GM18907 (cell line): ENCODE data around the gene SMTN.
"Not testable (repeated sequence)": the region's sequence is repeated elsewhere in the genome, so short reads cannot be mapped to it uniquely, and the experiment has no call there.

Source experiments
- ATAC-seq: cut with Tn5 transposase; IDR thresholded peaks from one replicate; pipeline ENCODE4 v1.9.1; 2021; ENCODE audit warnings: mild to moderate bottlenecking, moderate library complexity; ENCODE audit not compliant: unreplicated experiment

SMTN gene

DNA sequence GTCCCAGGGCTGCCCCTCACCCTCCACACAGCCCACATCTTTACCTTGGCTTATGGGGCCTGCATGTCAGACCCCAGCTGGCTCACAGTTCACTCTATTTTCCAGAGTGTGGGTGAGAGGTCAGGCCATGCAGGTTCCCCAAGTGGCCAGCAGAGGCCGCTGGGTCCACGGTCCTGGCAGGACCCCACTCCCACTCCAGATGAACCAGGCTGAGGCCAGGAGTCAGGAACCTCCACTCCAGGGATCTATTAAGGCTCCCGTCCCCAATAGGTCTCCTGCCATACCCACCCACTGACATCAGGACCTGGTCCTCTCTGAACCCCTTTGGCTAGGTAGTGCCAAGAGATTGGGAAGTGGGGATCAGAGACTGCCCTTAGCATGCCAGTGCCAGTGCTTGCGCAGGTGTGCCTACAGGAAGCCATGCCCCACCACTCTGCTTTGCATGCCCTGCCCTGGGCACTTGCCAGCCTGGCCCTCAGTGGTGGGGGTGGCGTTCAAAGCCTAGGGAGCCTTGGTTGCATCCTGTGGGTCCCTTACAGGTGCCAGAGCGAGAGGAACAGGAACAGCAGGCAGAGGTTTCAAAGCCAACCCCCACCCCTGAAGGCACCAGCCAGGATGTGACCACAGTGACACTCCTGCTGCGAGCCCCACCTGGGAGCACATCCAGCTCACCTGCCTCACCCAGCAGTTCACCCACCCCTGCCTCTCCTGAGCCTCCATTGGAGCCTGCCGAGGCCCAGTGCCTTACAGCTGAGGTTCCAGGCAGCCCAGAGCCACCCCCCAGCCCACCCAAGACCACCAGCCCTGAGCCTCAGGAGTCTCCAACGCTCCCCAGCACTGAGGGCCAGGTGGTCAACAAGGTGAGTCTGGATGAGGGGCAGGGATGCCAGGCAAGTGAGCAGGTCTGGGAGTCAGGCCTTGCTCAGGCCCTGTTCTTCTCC lies 8.3 kb downstream of the SMTN start:
- no peak for ATAC-seq

DNA sequence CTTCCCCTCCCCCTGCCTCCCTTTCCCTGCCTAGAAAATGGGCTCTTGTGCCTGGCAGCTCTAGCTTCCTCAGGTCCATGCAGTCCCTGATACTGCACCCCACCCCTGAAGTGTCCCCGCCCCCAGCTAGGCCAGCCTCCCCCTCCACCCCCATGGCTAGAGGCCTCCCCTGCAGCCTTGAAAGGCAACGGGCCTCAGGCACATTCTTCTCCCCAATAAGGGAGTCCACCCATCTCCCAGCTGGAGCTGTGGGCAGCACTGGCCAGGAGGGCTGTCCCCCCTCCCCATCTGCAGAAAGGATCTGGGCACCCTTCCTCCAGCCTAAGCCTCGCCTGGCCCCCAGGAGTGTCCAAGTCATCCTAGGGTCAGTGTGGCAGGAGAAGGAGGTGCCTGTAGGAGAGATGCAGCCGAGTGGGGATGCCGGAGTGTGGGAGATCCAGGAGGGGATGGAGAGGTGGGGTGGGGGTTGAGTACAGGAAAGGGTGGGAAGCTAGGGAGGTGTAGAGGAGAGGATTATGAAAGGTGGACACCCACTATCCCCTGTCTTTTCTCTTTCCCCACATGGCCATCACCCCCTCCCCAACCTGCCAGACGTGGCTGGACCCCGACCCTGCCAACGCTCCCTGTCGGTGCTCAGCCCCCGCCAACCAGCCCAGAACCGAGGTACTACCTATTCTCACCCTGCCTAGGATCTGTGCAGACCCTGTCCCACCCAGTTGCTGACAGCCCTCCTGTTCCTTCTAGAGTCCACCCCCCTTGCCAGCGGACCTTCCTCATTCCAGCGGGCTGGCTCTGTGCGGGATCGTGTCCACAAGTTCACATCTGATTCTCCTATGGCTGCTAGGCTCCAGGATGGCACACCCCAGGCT lies 9.3 kb downstream of the SMTN start:
- no peak for ATAC-seq

DNA sequence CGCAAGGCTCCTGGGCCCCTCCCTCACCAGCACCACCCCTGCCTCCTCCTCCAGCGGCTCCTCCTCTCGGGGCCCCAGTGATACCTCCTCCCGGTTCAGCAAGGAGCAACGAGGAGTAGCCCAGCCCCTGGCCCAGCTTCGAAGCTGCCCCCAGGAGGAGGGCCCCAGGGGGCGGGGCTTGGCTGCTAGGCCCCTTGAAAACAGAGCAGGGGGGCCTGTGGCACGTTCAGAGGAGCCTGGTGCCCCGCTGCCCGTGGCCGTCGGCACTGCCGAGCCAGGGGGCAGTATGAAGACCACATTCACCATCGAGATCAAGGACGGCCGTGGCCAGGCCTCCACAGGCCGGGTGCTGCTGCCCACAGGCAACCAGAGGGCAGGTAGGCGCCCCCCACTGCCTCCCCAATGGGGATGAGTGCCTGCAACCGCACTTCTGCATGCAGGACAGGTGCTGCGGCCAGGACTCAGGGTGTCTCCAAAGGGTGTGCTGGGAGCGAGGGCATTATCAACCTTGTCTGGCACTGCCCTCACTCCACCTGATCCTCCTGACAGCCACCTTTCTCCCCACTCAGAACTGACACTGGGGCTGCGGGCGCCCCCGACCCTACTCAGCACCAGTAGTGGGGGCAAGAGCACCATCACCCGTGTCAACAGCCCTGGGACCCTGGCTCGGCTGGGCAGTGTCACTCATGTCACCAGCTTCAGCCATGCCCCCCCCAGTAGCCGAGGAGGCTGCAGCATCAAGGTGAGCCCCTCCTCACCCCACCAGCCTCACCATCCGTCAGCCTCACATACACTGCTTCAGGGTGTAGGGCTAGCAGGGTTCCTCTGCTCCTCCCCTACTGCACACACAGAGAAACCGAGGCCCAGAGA lies 10.2 kb downstream of the SMTN start:
- ATAC-seq = no peak

DNA sequence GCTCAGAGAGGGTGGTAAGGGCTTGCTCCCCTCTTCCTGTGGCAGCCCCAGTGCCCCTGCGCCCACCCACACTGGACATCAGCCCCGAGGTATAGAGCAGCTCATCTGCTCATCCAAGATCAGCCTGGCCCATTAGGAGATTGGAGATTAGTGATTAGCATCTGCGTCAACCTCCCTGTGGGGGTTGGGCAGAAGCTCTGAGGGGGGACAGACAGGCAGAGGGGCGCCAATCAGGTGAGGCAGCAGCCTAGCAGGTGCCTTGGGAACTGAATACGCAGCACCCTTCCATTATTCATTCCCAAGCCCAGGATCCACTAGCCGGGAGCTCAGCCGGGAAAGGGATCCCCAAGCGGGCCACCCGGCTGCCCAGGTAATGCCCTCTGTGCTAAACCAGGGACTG lies 11.0 kb downstream of the SMTN start:
- no peak for ATAC-seq

DNA sequence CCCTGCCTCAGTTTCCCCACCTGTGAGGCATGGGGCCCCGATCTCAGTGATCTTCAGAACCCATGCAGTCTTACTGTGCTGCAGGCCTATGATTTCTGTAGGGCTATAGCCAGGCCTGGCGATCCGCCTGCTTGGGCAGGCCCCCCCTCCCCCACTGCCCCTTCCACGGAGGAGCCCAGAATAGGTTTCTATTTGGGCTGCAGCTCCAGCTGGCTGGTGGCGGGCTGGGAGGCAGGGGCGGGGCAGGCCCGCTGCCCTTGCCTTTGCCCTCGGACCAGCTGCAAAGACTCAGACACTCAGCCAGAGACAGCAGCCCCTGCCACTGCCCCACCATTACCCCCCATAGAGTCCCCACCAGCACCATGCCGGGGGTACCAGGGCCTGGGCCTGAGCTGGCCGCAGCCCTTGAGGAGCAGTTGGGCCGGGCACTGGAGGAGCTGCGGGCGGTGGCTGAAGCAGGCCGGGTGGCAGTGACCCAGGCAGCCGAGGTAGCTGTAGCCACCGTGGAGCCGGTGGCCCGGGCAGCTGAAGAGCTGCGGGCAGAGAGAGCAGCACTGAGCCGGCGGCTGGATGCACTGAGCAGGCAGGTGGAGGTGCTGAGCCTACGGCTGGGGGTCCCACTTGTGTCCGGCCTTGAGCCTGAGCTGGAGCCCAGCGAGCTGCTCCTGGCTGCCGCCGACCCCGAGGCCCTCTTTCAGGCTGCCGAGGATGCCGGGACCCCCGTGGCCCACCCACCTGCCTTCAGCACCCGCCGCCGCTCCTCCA lies 12.2 kb downstream of the SMTN start:
- no peak for ATAC-seq

DNA sequence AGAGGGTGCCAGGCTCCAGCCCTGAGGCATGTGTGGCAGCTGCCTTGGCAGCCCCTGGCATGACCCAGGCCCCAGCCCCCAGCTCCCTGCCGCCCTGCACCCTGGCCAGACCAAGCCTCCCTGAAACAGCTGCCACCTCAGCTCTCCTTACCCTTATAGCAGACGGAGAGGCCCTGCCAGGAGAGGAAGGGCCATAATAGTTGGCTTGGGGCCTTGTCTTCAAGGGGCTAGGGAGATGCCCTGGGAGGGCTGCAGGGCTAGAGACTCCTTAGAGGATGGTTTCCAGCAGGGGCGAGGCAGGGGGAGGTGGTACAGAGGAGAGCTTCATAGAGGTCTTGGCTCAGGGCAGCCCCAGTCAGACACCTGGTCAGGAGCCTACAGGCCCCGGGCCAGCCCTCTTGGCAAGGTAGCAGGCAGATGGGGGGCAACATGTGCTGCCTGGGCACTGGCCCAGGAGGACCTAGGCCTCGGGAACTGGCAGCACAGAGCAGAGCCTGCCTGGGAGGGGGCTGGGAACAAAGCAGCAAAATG lies 13.0 kb downstream of the SMTN start:
- no peak for ATAC-seq

DNA sequence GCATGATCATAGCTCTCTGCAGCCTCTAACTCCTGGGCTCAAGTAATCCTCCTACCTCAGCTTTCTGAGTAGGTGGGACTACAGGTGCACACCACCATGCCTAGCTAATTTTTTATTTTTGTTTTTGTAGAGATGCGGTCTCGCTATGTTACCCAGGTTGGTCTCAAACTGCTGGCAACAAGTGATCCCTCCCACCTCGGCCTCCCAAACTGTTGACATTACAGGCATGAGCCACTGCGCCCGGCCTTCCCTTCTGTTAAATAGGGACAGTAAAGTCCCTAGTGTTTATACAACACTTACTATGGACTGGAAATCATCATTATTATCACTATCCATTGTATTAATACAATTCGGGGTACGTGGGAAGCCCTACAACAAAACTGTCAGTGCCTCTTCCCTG lies 13.6 kb downstream of the SMTN start:
- ATAC-seq = no peak

DNA sequence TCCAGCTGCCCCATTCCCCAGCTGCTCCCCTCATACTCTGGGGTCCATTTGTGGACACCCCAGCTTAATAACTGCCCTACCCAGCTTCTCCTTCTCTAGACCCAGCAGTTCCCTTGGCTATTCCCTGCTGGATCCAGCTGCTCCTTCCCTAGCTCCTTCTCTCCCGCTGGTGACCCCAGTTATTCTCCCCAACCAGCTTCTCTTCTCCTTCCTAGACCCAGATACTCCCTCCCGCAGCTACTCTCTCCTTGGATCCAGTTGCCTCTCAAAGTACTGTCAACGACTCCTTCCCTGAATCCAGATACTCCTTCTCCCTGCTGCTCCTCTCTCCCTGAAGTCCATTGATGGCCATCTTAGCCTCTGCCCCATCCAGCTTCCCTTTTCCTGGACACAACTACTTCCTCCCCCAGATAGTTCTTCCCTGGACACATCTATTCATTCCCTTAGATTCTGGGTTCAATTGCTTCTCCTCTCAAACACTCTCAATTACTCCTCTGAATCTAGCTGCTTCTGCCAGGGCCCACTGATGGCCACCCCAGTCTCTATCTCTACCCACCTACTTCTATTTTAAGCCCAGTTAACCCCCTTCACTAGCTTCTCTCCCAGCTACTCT lies 14.6 kb downstream of the SMTN start:
- no peak for ATAC-seq

DNA sequence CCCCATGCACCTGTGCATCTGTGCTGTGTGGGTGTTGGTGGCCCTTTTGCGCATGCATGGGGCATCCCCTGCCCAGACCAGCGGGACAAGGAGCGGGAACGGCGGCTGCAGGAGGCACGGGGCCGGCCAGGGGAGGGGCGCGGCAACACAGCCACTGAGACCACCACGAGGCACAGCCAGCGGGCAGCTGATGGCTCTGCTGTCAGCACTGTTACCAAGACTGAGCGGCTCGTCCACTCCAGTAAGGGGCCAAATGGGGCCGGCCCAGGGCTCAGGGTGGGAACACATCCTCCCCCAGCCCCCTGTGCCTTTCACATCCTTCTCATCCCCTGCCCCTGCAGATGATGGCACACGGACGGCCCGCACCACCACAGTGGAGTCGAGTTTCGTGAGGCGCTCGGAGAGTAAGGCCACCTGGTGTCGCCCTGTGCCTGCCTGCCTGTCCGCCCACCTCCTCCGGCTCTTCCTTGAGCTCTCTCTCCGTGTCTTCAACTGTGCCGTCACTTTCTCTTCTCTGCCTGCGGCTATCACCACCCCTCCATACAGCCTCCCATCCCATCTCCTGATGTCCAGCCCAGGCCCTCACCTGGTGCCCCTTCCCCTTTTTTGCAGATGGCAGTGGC lies 15.7 kb downstream of the SMTN start:
- no peak for ATAC-seq

DNA sequence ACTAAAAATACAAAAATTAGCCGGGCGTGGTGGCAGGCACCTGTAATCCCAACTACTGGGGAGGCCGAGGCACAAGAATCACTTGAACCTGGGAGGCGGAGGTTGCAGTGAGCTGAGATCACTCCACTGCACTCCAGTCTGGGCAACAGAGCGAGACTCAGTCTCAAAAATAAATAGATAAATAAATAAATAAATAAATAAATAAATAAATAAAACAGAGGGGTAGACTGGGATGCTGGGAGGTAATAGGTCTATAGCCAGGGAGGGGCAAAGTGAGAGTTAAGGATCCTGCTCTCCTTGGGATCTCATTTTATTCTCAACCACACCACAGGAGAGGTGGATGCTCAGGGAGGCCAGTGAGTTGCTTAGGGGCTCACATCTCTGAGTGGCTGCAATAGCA lies 16.4 kb downstream of the SMTN start:
- ATAC-seq = not testable (repeated sequence)

DNA sequence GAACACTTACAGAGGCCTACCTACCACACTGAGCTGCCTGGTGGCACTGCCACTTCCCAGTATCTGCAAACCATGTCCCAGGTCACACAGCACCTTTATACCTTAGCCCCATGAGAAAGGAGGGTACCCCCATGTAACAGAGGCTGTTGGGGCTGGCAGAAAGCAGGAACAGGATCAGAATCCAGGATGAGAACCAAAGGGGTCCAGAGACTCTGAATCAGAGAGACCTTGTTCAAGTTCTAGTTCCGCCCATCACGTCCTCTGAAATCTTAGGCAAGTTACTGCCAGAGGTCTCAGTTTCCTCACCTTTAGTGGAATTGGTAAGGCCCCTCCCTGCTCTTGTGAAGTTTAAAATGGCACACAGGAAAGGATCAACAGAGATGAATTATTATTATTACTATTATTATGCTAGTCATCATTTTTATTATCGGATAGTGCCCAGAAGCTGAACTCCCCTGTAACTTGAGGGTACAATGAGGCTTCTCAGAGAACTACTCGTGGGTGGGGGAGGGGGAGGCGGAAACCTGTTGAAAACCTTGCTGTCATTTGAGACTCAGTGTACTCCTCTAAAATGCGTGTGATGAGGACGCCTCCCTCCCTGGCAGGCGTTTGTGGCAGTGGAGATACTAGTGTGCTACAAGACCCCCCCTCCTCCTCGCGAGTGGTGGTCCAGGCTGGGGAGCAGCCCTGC lies 17.0 kb downstream of the SMTN start:
- no peak for ATAC-seq

DNA sequence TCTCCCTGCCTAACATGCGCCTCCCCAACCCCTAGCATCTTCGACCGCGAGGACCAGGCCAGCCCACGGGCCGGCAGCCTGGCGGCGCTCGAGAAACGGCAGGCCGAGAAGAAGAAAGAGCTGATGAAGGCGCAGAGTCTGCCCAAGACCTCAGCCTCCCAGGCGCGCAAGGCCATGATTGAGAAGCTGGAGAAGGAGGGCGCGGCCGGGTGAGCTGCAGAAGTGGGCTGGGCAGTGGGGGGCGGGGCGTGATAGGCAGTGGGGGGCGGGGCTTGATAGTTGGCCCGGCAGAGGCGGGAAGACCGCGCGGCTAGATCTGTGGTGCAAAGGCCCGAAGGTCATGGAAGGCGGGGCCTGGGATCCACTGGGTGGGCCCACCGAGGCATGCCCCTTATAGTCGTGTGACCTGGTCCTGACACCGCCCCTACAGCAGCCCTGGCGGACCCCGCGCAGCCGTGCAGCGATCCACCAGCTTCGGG lies 17.6 kb downstream of the SMTN start:
- no peak for ATAC-seq

DNA sequence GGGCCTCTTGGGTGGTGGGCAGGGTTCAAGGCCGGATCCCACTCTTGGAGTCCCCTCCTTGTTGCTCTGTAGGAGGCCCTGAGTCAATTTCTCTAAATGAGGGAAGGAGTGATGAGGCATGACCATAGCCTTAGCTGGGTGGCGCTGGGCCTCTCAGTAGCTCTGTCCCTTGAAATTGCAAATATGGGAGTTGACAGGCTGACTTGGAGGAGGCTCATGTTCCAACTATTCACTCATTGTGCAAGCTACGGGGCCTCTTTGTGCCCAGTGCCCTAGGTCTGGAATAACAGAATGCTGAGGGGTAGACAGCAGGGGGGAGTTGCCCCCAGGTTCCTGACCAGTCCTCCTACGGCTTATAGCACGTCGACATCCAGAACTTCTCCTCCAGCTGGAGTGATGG lies 18.3 kb downstream of the SMTN start:
- no peak for ATAC-seq

DNA sequence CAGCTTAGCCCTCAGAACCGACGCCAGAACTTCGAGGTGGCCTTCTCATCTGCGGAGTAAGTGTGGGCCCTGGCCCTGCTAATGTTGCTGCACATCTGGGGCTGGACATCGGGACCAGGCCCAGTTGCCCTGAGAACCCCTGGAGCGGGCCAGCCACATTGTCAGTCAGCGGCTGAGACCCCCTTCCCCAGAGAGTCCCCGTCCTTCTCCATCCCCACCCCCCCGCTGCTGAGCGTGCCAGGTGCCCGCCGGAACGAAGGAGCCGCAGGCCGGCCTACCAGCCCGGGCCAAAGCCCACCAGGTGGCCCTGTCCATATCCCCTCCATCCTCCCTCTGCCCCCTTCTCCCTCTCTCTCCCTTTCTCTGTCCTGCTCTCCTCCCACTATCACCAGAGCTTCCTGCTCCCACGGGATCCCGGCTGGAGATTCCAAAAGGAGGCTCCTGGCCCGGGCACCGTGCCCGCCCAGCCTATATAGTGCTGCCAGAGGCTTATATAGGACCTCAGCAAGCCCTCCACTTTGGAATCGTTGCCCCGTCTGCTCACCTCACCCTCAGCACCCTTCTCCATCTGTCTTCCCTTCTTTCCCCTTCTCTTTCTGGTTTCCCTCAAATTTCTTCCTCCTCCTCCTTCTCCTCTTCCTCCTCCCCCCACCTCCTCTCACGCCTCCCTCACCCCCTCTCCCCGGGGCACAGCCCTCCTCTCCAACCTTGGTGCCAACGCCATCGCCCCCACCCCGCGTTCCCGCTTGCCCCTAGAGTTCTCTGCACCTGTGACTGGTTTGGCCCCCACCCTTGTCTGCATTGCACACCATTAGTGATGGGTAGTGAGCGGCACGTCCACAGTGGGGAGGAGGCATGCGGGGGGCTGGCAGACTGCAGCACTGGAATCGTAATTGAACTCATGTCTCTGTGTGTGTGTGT lies 19.0 kb downstream of the SMTN start:
- no peak for ATAC-seq

DNA sequence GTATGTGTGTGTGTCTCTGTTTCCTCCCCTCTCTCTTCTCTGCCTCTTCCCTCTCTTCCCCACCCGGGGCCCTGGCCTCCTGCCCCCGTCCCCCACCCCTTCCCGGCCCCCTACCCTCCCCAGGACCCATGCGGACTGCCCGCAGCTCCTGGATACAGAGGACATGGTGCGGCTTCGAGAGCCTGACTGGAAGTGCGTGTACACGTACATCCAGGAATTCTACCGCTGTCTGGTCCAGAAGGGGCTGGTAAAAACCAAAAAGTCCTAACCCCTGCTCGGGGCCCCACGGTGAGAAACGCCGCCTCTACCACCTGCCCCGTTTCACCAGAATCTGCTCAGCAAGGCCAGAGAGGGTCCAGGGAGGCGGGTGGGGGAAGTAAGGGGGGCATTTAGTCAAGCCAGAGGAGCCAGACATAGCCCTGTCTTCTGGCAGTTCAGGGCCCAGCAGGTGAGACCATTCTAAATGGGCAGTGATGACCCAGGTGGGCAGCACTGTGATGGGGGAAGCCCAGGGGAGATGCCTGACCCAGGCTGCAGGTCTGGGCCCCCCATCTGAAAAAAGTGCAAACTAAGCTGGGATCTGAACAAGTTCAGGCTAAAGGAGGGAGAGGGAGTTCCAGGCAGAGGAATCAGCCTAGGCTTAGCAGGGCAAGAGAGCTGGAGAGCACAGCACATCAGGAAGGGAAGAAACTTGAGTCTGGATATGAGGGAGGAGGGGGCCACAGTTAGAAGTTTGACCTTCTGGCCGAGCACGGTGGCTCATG lies 19.8 kb downstream of the SMTN start:
- ATAC-seq = no peak

DNA sequence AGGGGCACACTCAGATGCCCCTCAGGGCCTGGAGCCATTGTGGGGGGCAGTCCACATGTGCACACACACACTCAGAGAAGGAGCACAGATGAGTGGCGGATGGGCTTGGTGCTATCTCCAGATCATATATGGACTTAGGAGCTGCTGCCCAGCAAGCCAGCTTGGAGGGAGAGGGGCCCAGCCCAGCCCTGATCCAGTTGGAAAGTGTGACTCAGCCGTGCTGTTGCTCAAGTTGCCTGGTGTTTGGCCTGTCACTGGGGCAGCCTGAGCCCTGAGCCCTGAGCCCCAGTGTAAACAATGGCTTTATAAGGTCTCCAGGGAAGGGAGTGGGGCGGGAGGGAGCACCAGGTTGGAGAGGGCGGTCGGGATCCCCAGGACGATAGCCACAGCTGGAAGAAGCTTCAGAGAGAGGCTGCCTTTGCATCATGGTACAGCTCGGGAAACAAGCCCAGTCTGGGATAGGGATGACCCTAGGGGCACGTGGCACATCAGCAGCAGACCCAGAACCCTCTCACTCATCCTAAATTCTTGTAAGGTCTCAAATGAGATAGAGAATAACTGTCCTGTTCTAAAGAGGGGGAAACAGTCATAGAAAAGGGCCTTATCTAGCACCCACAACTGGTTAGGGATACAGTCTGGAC lies 21.4 kb downstream of the SMTN start:
- no peak for ATAC-seq
